Ectodermal cell (in vitro differentiated cells): ENCODE measurements around the gene STRN3.

Experiments
- H3K27ac ChIP-seq: 2 replicates; pipeline ENCODE4 v1.7.0; 2013; ENCODE audit warnings: mild to moderate bottlenecking, low read depth, low read length; ENCODE audit not compliant: insufficient read depth, poor library complexity, severe bottlenecking
- H3K27me3 ChIP-seq: 2 replicates; pipeline ENCODE4 v1.7.0; 2013; ENCODE audit warnings: mild to moderate bottlenecking, low read length; ENCODE audit not compliant: insufficient read depth, control insufficient read depth, poor library complexity, severe bottlenecking
- H3K36me3 ChIP-seq: one replicate; pipeline ENCODE4 v1.7.0; 2013; ENCODE audit warnings: low read length; ENCODE audit not compliant: control insufficient read depth, insufficient read depth
- H3K4me1 ChIP-seq: one replicate; pipeline ENCODE4 v1.7.0; 2013; ENCODE audit warnings: low read length; ENCODE audit not compliant: control insufficient read depth, insufficient read depth
- H3K4me3 ChIP-seq: 2 replicates; pipeline ENCODE4 v1.7.0; 2013; ENCODE audit warnings: low read depth, low read length, control low read depth; ENCODE audit not compliant: insufficient read depth
- H3K9me3 ChIP-seq: 2 replicates; pipeline ENCODE4 v1.7.0; 2013; ENCODE audit warnings: mild to moderate bottlenecking, low read length, moderate library complexity; ENCODE audit not compliant: control insufficient read depth
- WGBS, 2 experiments: methylation state at CpG; one replicate each; pipeline ENCODE4 v1.1.7; 2013; ENCODE audit warnings: missing lambda C conversion rate in 2 of 2; 5-methylcytosine and 5-hydroxymethylcytosine counted together

The STRN3 gene

DNA sequence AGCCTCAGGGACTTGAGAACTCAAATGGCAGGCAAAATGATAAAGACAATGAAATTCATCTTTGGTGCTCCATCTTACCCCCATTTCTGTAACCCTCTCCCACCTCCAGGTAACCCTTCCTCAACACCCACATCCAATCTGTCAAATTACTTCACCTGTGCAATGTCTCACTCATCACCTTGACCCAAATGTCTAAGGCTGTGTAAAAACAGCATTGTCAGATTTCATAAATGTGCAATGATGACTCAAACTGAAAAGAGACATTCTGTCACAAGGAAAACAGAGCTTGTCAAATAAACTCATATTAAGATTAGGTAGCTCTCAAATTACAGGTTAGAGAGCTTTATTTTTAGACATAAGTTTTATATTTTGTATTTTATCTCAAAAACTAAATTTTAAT is 171.7 kb downstream of the STRN3 start:
- no peaks in the 10 kb centered on the region for H3K36me3 ChIP-seq
- no peaks in the 10 kb centered on the region for H3K27me3 ChIP-seq
- no peak overlapping the region for H3K27ac ChIP-seq
- H3K9me3 ChIP-seq, result no peaks in the 10 kb centered on the region
- no peak overlapping the region for H3K4me3 ChIP-seq
- no peaks in the 10 kb centered on the region for H3K4me1 ChIP-seq

DNA sequence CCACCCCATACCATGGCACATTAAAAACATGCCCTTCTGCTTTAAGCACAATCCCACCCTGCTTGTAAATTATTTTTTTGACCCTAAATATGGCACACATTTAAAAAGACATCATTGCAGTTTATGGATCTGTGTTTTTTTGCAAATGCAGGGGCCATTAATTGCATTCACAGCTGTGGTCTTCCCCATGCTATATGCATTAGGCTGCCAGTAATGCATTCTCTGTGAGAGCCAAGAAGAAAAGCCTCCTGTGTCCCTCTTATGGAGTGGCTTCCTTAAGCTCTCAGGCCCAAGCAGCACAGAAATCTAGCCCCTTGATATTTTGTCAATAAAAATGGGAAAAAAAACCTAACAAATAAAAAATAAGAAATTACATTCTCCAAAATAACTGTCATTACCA is 172.2 kb downstream of the STRN3 start:
- H3K9me3 ChIP-seq, result no peaks in the 10 kb centered on the region
- no peak overlapping the region for H3K4me3 ChIP-seq

DNA sequence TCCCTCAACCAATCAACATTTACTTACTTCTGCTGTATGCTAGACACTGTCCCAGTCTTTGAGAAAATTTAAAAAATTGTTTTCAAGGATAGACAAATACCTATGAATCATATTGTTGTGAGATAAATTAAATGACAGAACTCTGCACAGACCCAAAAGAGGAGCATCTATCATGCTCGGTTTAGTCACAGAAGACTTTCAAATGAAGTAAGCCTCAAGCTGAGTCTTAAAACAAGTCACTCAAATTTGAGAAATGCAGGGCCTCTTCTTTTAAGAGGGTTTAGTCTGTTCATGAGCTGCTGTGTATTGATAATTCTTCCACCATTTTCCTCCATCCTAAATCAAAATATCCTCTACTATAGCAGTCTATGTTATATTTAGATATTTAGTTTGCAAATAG is 176.2 kb downstream of the STRN3 start:
- Histone ChIP-seq H3K36me3 (no peaks in the 10 kb centered on the region), H3K4me3 (no peak overlapping the region), H3K4me1 (no peaks in the 10 kb centered on the region), H3K27ac (no peak overlapping the region), H3K27me3 (no peaks in the 10 kb centered on the region), H3K9me3 (no peaks in the 10 kb centered on the region)
- 91 to 100% methylated on average over 1 of the region's 1 CpG for WGBS, 2 experiments

More for the DNA sequence above, 172.2 kb downstream of the STRN3 start:
- no peak overlapping the region for H3K27ac ChIP-seq
- no peaks in the 10 kb centered on the region for H3K4me1 ChIP-seq
- no peaks in the 10 kb centered on the region for H3K36me3 ChIP-seq
- H3K27me3 ChIP-seq, result no peaks in the 10 kb centered on the region

DNA sequence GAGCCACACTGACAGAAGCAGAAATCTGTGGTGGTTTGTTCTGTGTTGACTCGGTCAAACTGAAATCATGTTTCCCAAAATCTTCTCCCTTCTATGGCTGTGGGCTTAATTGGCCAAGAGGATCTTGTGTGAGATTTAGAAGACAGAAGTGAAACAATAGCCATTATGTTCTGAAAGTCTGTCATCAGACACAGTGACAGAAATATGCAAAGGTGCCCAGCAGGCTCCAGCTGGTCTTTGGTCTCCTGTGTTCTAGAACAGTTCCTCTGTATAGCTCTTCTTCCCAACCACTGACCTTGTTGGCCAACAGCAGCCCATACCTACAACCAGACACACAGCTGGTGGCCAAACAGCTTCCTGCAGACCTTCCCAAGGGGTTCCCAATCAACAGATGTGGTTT is 176.8 kb downstream of the STRN3 start:
- no peaks in the 10 kb centered on the region for H3K36me3 ChIP-seq
- no peak overlapping the region for H3K4me3 ChIP-seq
- H3K9me3 ChIP-seq, result no peaks in the 10 kb centered on the region
- no peaks in the 10 kb centered on the region for H3K4me1 ChIP-seq
- WGBS, 2 experiments, result 100% methylated on average over 1 of the region's 1 CpG
- H3K27ac ChIP-seq, result no peak overlapping the region
- H3K27me3 ChIP-seq, result no peaks in the 10 kb centered on the region

DNA sequence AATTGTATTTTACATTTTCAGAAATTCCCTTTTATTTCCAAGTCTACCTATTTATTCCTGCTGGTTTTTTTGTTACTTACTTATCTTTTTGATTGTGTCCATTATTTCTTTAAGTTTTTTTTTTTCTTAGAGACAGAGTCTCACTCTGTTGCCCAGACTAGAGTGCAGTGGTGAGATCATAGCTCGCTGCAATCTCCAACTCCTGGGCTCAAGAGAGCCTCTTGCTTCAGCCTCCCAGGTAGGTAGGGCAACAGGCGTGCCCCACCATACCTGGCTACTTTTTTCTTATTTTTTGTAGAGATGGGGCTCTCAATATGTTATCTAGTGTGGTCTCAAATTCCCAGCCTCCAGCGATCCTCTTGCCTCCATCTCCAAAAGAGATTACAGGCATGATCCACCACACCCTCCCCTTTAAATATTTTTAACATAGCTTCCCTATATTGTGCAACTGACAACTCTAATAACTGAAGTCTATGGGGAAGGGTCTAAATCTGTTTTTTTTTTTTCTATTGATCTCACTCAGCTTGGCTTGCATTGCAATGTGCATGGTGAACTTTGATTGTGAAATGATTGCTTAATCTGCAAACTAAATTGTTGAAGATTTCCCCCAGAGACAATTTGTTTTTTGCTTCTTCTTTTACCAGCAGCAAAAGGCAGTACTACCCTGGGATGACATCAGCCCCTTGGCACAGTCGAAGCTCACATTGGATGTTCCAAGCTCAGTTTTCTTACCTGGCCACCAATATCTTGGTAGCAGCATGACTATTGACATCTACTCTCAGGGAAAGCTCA is 177.5 kb downstream of the STRN3 start:
- Histone ChIP-seq H3K4me3 (no peak overlapping the region), H3K36me3 (no peaks in the 10 kb centered on the region), H3K27ac (no peak overlapping the region), H3K4me1 (no peaks in the 10 kb centered on the region), H3K27me3 (no peaks in the 10 kb centered on the region), H3K9me3 (no peaks in the 10 kb centered on the region)
- 90 to 91% methylated on average over 3 to 4 of the region's 4 CpGs for WGBS, 2 experiments
